ENCODE results near the gene MOGAT3. TPM values are rescaled to one million over a fixed set of nuclear protein-coding genes. Genes with fewer than 3 reads are reported as not detected.

MOGAT3 gene
- polyA plus RNA-seq, 1 donor = 0.90 TPM

DNA sequence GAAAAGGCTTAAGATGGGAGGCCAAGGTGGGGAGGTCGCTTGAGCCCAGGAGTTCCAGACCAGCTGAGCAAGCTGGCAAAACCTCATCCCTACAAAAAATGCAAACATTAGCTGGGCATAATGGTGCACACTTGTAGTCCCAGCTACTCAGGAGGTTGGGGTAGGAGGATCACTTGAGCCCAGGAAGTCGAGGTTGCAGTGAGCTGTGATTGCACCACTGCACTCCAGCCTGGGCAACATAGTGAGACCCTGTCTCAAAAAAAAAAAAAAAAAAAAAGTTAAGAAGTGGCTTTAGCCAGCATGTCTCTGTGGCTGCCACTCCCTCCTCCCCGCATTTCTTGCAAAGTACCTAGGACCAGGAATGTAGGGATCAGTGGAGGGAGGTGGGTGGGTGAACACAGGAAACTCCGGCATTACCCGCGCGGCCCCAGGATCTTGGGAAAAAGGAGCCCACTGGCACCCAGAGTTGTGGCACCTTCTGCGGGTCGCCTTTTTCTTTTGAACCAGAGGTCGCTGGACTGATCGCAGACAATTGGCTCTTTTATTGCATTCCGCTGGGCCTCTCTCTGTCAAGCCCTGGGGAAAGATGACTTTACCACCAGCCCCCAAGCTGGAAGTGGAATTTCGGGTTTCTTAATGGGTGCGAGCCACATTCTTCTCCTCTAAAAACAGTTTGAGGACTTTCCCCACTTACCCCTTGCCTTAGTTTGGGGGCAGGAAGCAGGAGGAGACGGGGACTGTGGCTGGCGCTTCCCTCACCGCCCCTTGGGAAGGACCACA lies 39.0 kb downstream of the MOGAT3 start:
- no peak for DNase-seq

DNA sequence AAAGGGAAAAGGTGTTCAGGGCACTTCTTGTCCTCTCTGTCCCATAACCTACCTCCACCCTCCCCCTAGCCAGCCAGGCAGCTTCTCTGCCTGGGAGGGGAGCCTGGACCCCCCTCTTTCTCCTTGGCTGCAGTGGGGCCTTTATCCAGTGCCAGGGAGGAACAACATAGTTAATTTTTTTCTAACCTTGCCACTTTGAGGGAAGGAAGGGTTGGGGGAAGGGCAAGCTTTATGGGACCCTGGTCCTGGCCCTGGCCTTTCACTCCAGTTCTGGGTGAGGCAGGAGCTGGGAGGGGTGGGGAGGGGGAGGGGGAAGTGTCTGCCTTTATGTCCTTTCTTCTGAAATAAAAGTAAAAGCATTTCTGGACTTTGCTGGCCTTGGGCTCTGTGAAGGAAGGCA lies 39.9 kb downstream of the MOGAT3 start:
- no peak for DNase-seq

DNA sequence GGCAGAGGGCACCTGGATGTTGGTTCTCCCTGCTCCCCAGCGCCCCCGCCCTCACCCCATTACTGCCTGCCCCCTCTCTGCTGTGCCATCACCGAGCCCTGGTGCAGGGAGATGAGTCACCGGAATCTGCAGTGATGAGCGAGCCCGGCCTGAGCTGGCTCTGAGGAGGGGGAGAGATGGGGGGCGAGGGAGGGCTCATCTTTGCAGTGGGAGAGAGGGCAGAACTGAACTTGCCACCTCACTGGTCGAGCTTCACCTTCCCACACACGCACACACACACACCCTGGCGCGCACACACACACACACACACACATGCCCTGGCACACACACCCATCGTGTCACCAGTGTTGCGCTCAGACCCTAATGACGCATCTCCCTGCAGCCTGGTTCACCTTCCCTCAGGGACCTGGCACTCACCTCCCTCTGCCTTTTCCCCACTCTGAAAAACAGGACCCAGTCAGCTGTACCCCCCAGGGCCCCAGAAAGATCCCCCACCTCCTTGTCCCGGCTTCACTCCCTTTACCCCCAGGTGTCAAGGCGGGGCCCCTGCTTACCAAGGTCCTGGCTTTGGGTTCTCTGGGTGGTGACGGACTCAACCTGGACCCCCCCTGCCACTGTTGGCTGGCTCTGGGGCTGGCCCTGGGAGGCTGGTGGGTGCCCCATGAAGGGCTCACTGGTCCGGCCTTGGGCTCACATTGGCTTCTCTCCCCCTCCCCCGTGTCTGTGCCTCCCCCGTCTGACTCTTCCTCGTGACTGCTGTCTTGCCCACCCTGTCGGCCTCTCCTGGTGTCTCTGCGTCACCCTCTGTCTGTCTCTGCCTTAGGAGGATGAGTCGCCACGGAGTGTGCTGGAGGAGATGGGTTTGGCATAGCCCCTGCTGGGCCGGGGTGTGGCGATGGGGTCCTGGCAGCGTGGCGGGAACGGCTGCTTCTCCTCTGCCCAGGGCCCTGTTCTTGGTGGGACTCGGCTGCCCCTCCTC lies 40.9 kb downstream of the MOGAT3 start:
- DNase-seq = no peak

DNA sequence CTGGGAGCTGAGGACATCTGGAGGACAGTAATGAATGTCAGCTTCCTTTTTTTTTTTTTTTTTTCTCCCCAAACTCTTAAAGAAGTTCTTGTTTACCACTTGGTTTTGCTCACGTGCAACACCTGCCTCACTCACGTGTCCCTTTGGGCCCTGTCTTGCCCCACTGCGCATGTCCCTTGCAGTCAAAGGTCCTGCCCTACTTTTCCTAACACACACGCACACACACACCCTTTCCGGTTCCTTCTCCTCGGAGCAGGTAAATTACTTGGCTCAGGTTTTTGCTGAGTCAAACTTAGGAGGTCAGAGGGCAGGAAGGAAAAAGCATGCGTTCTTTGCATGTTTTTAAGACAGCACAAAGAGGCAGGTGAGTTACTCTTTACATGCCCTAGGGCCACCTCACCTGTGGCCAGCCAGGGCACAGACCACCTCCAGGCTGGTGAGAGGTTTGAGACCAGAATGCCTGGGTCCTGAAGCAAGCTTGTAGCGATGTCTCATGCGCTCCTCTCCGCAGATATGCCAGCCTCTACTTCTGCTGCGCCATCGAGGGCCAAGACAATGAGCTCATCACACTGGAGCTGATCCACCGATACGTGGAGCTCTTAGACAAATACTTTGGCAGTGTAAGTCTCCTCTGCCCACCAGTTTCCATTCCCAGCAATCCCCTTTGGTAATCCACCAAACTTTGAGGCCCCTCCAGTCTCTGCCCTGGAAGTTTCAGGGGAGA lies 43.8 kb downstream of the MOGAT3 start:
- no peak for DNase-seq

DNA sequence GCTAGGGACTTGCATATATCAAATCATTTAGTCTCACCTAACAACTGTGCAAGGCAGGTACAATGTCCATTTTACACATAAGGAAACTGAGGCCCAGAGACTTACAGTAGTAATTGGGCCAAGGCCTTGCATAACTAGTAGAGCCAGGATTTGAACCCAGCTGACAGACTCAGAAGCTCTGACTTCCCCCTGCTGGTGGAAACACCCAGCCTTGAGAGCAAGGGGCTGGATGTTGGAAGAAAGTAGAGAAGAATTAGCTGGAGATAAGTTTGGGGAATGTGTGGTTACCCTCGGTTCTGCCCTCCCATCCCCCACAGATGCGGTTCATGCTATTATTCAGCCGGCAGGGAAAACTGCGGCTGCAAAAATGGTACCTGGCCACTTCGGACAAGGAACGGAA lies 44.6 kb downstream of the MOGAT3 start:
- no peak for DNase-seq

DNA sequence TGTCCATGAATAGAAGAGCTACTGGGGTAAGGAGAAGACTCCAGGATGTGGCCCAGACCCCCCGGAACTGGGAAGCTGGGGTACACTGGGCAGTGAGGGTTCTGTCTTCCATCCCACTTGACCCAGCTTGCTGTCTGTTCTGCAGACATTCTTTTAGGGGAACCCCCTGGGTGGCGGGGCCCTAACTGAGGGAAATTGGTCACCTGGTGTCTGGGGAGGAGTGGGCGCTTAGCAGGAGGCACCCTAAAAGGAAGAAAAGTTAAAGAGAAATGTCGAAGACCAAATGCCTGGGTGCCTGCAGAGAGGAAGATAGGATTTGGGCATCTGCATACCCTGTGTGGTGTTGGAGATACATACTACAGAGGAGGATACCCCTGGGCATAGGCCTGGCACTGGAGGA lies 45.5 kb downstream of the MOGAT3 start:
- DNase-seq = no peak

DNA sequence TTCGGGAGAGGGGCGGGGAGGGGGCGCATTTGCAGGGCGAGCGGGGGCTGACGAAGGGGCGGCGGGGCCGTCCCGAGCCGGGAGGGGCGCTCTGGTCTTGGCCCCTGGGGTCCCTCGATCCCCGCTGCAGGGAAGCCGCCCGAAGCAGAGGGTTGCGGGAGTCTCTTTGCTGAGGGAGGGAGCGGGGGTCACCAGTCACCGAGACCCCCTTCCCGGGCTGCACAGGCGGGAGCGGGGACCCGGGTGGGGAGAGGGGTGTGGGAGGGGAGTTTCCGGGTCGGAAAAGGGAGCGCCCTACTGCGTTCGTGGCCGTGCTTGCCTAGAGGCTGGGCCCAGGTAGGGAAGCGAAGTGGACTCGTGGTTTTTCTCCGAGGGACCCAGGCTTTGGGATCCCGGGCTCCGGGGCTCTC lies 46.1 kb downstream of the MOGAT3 start:
- no peak for DNase-seq

DNA sequence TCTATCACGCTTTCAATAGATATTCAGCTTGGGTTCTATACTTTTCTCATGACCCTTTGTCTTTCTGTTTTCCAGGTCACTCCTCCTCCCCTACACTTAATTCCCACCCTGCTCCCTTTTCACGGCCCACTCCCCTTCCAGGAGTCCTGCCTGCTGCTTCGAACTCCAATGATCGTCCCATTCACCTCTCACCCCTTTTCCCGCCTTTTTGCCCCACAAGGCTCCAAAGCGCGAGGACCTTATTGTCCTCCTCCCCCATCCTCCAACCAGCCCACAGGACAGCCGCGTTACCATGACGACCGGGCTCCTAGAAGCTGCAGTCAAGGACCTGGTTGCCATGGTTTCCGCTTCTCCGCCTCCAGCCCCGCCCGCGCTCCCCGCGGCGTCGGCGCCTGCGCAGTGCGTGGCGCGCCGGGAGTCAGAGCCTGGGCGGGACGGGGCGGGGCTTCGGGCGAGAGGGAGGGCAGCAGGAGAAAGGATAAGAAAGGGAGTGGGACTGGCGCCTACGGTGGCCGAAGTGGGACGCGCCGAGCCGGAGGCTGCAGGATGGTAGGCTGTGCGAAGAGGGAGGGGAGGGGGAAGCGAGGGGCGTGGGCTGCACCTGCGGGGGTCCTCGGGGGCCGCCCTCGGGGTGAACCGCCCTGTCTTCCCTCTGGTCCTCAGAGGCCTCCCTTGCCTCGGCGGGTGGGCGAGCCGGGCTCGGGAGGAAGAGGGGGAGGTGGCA lies 46.7 kb downstream of the MOGAT3 start, which contains the start of gene AP1S1:
AP1S1 (plus strand) TSS at position 508 of the 724 bp plus-strand sequence; CDS start at position 547, 39 bp downstream.
- peak; percentile 94 for DNase-seq

DNA sequence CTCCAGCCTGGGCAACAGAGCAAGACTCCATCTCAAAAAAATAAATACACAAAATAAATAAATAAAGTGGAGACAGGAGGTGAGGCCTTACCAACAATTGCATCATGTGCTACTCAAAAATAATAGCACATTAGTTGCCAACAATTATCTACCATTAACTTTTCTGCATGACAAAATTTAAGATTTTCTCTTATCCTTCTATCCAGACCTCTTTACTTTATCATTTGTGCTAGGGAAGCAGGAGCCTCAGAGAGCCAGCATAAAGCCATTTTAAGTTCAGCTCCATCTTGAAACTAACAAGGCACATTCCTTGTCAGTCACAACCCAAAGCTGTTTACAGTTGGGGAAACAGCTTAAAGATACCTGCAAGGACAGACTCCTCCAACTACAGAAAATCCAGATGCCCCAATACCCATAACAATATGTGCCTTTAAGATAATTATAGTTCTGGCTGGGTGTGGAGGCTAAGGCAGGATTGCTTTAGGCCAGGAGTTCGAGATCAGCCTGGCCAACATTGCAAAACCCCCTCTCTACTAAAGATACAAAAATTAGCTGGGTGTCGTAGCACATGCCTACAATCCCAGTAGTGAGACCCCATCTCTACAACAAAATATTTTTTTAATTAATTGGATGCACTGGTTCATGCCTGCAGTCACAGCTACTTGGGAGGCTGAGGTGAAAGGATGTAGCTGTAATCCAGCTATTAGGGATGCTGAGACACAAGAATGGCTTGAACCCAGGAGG lies 48.8 kb downstream of the MOGAT3 start:
- no peak for DNase-seq

Other genes with a start within 250 kb of the MOGAT3 start
- 0.02 TPM for gene MUC12, start 231.5 kb downstream of the MOGAT3 start, polyA plus RNA-seq (ENCODE audit: insufficient read length)
- not detected for gene MUC17, start 181.0 kb downstream of the MOGAT3 start, polyA plus RNA-seq (ENCODE audit: insufficient read length)
- gene TRIM56, start 115.6 kb downstream of the MOGAT3 start, polyA plus RNA-seq (ENCODE audit: insufficient read length) = 19.9 TPM
- gene SERPINE1, start 73.9 kb downstream of the MOGAT3 start, polyA plus RNA-seq (ENCODE audit: insufficient read length) = 1.1 TPM
- 66.7 TPM for gene AP1S1, start 46.6 kb downstream of the MOGAT3 start, polyA plus RNA-seq (ENCODE audit: insufficient read length)
- gene VGF, start 35.5 kb downstream of the MOGAT3 start, polyA plus RNA-seq (ENCODE audit: insufficient read length) = 0.20 TPM
- gene NAT16, start 20.7 kb downstream of the MOGAT3 start, polyA plus RNA-seq (ENCODE audit: insufficient read length) = not detected
- gene PLOD3, start 16.5 kb upstream of the MOGAT3 start, polyA plus RNA-seq (ENCODE audit: insufficient read length) = 50.1 TPM
- gene ZNHIT1, start 17.1 kb upstream of the MOGAT3 start, polyA plus RNA-seq (ENCODE audit: insufficient read length) = 55.8 TPM
- 12.1 TPM for gene CLDN15, start 36.8 kb upstream of the MOGAT3 start, polyA plus RNA-seq (ENCODE audit: insufficient read length)
- gene FIS1, start 44.0 kb upstream of the MOGAT3 start, polyA plus RNA-seq (ENCODE audit: insufficient read length) = 130 TPM
- gene IFT22, start 120.8 kb upstream of the MOGAT3 start, polyA plus RNA-seq (ENCODE audit: insufficient read length) = 69.8 TPM
- 22.5 TPM for gene COL26A1, start 161.8 kb upstream of the MOGAT3 start, polyA plus RNA-seq (ENCODE audit: insufficient read length)